Measurements from ENCODE around the gene KRTAP10-4. TPM values are rescaled to one million over a fixed set of nuclear protein-coding genes. Genes with fewer than 3 reads are reported as not detected.
"Not testable (repeated sequence)": the region's sequence is repeated elsewhere in the genome, so short reads cannot be mapped to it uniquely, and the experiment has no call there.

Gene KRTAP10-4
- total RNA-seq, 1 donor from 2014 or later = not detected

- FAIRE-seq (no peak), DNase-seq (ENCODE audit: low read depth) (no peak)
- no peaks in the 10 kb centered on the region for H3K36me3 ChIP-seq (ENCODE audit: control insufficient read depth, insufficient read depth, low read length)
- no peaks in the 10 kb centered on the region for H3K27me3 ChIP-seq (ENCODE audit: control insufficient read depth, insufficient read depth, low read length)
- no peak overlapping the region for H3K4me3 ChIP-seq (ENCODE audit: low read depth, low read length)
- no peak for TF ChIP-seq CTCF (IDR thresholded peaks at IDR 0.05; ENCODE audit: insufficient read depth, low read length, severe bottlenecking)
Measured at GRCh38 chr21:44598061-44598460, 24.5 kb downstream of the KRTAP10-4 start.

- TF ChIP-seq CTCF (IDR thresholded peaks at IDR 0.05; ENCODE audit: insufficient read depth, low read length, severe bottlenecking) = no peak
- FAIRE-seq (no peak), DNase-seq (ENCODE audit: low read depth) (no peak)
- Histone ChIP-seq H3K27me3 (ENCODE audit: control insufficient read depth, insufficient read depth, low read length) (no peaks in the 10 kb centered on the region), H3K36me3 (ENCODE audit: control insufficient read depth, insufficient read depth, low read length) (no peaks in the 10 kb centered on the region), H3K4me3 (ENCODE audit: low read depth, low read length) (no peak overlapping the region)
Measured at GRCh38 chr21:44599264-44600029, 25.9 kb downstream of the KRTAP10-4 start.

- not testable (repeated sequence) for DNase-seq (ENCODE audit: low read depth); H3K36me3 ChIP-seq (ENCODE audit: control insufficient read depth, insufficient read depth, low read length); FAIRE-seq; H3K4me3 ChIP-seq (ENCODE audit: low read depth, low read length); H3K27me3 ChIP-seq (ENCODE audit: control insufficient read depth, insufficient read depth, low read length)
Measured at GRCh38 chr21:44600118-44600978, 26.8 kb downstream of the KRTAP10-4 start, which contains the start of gene KRTAP10-7. TSS of gene KRTAP10-7 (plus strand) at chr21:44600597. CDS start at chr21:44600622, 25 bp downstream.

GRCh38 chr21:44601091-44601490, 27.6 kb downstream of the KRTAP10-4 start:
- H3K36me3 ChIP-seq (ENCODE audit: control insufficient read depth, insufficient read depth, low read length); FAIRE-seq; H3K4me3 ChIP-seq (ENCODE audit: low read depth, low read length); DNase-seq (ENCODE audit: low read depth); H3K27me3 ChIP-seq (ENCODE audit: control insufficient read depth, insufficient read depth, low read length): not testable (repeated sequence)

- no peak for FAIRE-seq
- DNase-seq (ENCODE audit: low read depth) = no peak
- H3K4me3 ChIP-seq (ENCODE audit: low read depth, low read length) = no peak overlapping the region
- no peak for TF ChIP-seq CTCF (IDR thresholded peaks at IDR 0.05; ENCODE audit: insufficient read depth, low read length, severe bottlenecking)
- no peaks in the 10 kb centered on the region for H3K27me3 ChIP-seq (ENCODE audit: control insufficient read depth, insufficient read depth, low read length)
- H3K36me3 ChIP-seq (ENCODE audit: control insufficient read depth, insufficient read depth, low read length) = no peaks in the 10 kb centered on the region
Measured at GRCh38 chr21:44601596-44602462, 28.3 kb downstream of the KRTAP10-4 start.

- DNase-seq (ENCODE audit: low read depth) = no peak
- no peak for FAIRE-seq
- no peaks in the 10 kb centered on the region for H3K36me3 ChIP-seq (ENCODE audit: control insufficient read depth, insufficient read depth, low read length)
- no peak overlapping the region for H3K4me3 ChIP-seq (ENCODE audit: low read depth, low read length)
- TF ChIP-seq CTCF (IDR thresholded peaks at IDR 0.05; ENCODE audit: insufficient read depth, low read length, severe bottlenecking) = no peak
- no peaks in the 10 kb centered on the region for H3K27me3 ChIP-seq (ENCODE audit: control insufficient read depth, insufficient read depth, low read length)
Measured at GRCh38 chr21:44602463-44602850, 28.9 kb downstream of the KRTAP10-4 start.

All from bronchial epithelial cell (primary cell).